ENCODE data around the gene METTL24. TPM values are rescaled to one million over a fixed set of nuclear protein-coding genes. Genes with fewer than 3 reads are reported as not detected.

METTL24 gene
- total and polyA plus RNA-seq, 2 experiments from 2014 or later: 4.3 to 7.7 TPM

- Histone ChIP-seq H3K4me1 (ENCODE audit: low read depth) (peaks cover 13% of the 10 kb centered on the region), H3K36me3 (no peaks in the 10 kb centered on the region), H3K4me3 (no peak overlapping the region), H3K27me3 (no peaks in the 10 kb centered on the region), H3K27ac (no peak overlapping the region), H3K9me3 (ENCODE audit: low read depth) (no peaks in the 10 kb centered on the region)
- no peak for TF ChIP-seq CTCF (IDR thresholded peaks at IDR 0.05; ENCODE audit: low read depth, low read length)
- no peak for DNase-seq (ENCODE audit: low read depth in 1 of 2, low spot score in 1 of 2)
Observed at GRCh38 chr6:110364364-110365105, 6.4 kb upstream of the METTL24 start.

GRCh38 chr6:110363748-110364147 is 5.6 kb upstream of the METTL24 start:
- H3K4me3 ChIP-seq: no peak overlapping the region
- no peak for TF ChIP-seq CTCF (IDR thresholded peaks at IDR 0.05; ENCODE audit: low read depth, low read length)
- no peak overlapping the region for H3K27ac ChIP-seq
- no peaks in the 10 kb centered on the region for H3K36me3 ChIP-seq
- no peaks in the 10 kb centered on the region for H3K9me3 ChIP-seq (ENCODE audit: low read depth)
- no peaks in the 10 kb centered on the region for H3K27me3 ChIP-seq
- peaks cover 14% of the 10 kb centered on the region for H3K4me1 ChIP-seq (ENCODE audit: low read depth)
- DNase-seq (ENCODE audit: low read depth in 1 of 2, low spot score in 1 of 2): no peak

- no peak for TF ChIP-seq CTCF (IDR thresholded peaks at IDR 0.05; ENCODE audit: low read depth, low read length)
- no peak overlapping the region for H3K4me3 ChIP-seq
- H3K36me3 ChIP-seq: no peaks in the 10 kb centered on the region
- no peak for DNase-seq (ENCODE audit: low read depth in 1 of 2, low spot score in 1 of 2)
- no peaks in the 10 kb centered on the region for H3K27me3 ChIP-seq
- no peak overlapping the region for H3K27ac ChIP-seq
- H3K9me3 ChIP-seq (ENCODE audit: low read depth): no peaks in the 10 kb centered on the region
- peaks cover 13% of the 10 kb centered on the region for H3K4me1 ChIP-seq (ENCODE audit: low read depth)
Observed at GRCh38 chr6:110360676-110361075, 2.5 kb upstream of the METTL24 start.

- H3K4me3 ChIP-seq: no peak overlapping the region
- DNase-seq (ENCODE audit: low read depth in 1 of 2, low spot score in 1 of 2): no peak
- H3K4me1 ChIP-seq (ENCODE audit: low read depth): peaks cover 21% of the 10 kb centered on the region
- H3K27me3 ChIP-seq: no peaks in the 10 kb centered on the region
- no peak overlapping the region for H3K27ac ChIP-seq
- no peaks in the 10 kb centered on the region for H3K36me3 ChIP-seq
- no peak for TF ChIP-seq CTCF (IDR thresholded peaks at IDR 0.05; ENCODE audit: low read depth, low read length)
- no peaks in the 10 kb centered on the region for H3K9me3 ChIP-seq (ENCODE audit: low read depth)
Observed at GRCh38 chr6:110359556-110359955, 1.4 kb upstream of the METTL24 start.

GRCh38 chr6:110358553-110359160 is 508 bp upstream of the METTL24 start:
- Histone ChIP-seq H3K9me3 (ENCODE audit: low read depth) (no peaks in the 10 kb centered on the region), H3K27ac (peak overlapping the region; percentile 82), H3K4me3 (peak overlapping the region; percentile 39), H3K4me1 (ENCODE audit: low read depth) (peaks cover 30% of the 10 kb centered on the region), H3K36me3 (no peaks in the 10 kb centered on the region), H3K27me3 (no peaks in the 10 kb centered on the region)
- no peak for DNase-seq (ENCODE audit: low read depth in 1 of 2, low spot score in 1 of 2)
- no peak for TF ChIP-seq CTCF (IDR thresholded peaks at IDR 0.05; ENCODE audit: low read depth, low read length)
